Measurements from ENCODE around the gene TEX28. TPM values are rescaled to one million over a fixed set of nuclear protein-coding genes. Genes with fewer than 3 reads are reported as not detected.
A peak's percentile ranks its signal among the peaks of the same experiment; 100 is the strongest.

TEX28 gene
- total and polyA plus RNA-seq, 2 donors (not counting 1 experiment from before 2014, with no cell fraction given), result not detected

- H3K4me3 ChIP-seq (replicated peaks in 1 of 4; ENCODE audit: control extremely low read depth in 1 of 4, insufficient read depth in 1 of 4, low read depth in 3 of 4, low read length in 4 of 4), result no peak overlapping the region
- H3K27me3 ChIP-seq (ENCODE audit: control insufficient read depth, insufficient read depth, low read length), result no peaks in the 10 kb centered on the region
- no peak overlapping the region for H2AFZ ChIP-seq (ENCODE audit: low read length)
- H3K4me2 ChIP-seq (ENCODE audit: extremely low read depth, insufficient read depth, low read length), result no peak overlapping the region
- no peak for DNase-seq (ENCODE audit: low read depth in 2 of 2)
- no peak overlapping the region for H3K27ac ChIP-seq (ENCODE audit: insufficient read depth, low read length)
- no peak for TF ChIP-seq EZH2 (IDR thresholded peaks at IDR 0.05; ENCODE audit: low read length, missing control alignments)
- TF ChIP-seq CTCF (conservative IDR thresholded peaks at IDR 0.05 in 1 of 2, IDR thresholded peaks at IDR 0.05 in 1 of 2; ENCODE audit: low read depth in 1 of 2, low read length in 2 of 2), result no peak
- H4K20me1 ChIP-seq (ENCODE audit: control insufficient read depth, extremely low read depth, insufficient read depth, low read length), result no peaks in the 10 kb centered on the region
- no peaks in the 10 kb centered on the region for H3K36me3 ChIP-seq (ENCODE audit: control insufficient read depth, insufficient read depth, low read length)
- no peaks in the 10 kb centered on the region for H3K4me1 ChIP-seq (ENCODE audit: control insufficient read depth, extremely low read depth, insufficient read depth, low read length)
- H3K9me3 ChIP-seq (ENCODE audit: control insufficient read depth, insufficient read depth, low read depth, low read length), result no peaks in the 10 kb centered on the region
- H3K9ac ChIP-seq (ENCODE audit: insufficient read depth, low read length), result no peak overlapping the region
- H3K79me2 ChIP-seq (ENCODE audit: control insufficient read depth, insufficient read depth, low read length), result no peaks in the 10 kb centered on the region
Observed at GRCh38 chrX:154309041-154309775, 14.3 kb upstream of the TEX28 start.

- DNase-seq (ENCODE audit: low read depth in 2 of 2), result peak; percentile 11 to 28
- TF ChIP-seq EZH2 (IDR thresholded peaks at IDR 0.05; ENCODE audit: low read length, missing control alignments), result no peak
- peak; percentile 54 to 67 for TF ChIP-seq CTCF (conservative IDR thresholded peaks at IDR 0.05 in 1 of 2, IDR thresholded peaks at IDR 0.05 in 1 of 2; ENCODE audit: low read depth in 1 of 2, low read length in 2 of 2)
Observed at GRCh38 chrX:154308108-154308946, 13.4 kb upstream of the TEX28 start.

DNA sequence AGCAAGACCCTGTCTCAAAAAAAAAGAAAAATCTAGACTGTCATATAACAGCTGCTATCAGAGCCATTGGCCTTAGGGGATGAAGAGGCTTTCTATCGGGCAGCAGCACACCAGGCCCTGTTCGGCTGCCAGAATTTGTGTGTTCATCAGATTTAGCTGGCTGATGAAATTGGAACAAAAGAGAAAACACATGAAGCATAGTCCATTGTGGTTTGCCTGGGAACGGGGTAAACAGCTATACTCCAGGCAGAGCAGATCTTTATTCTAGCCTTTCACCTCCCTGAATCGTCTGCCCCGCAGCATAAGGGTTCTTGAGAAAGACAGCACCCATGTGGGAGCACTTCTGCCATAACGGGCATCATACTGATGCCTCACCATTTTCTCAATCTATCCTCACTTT is 12.3 kb upstream of the TEX28 start:
- Histone ChIP-seq H3K9me3 (ENCODE audit: control insufficient read depth, insufficient read depth, low read depth, low read length) (no peaks in the 10 kb centered on the region), H3K9ac (ENCODE audit: insufficient read depth, low read length) (no peak overlapping the region), H3K79me2 (ENCODE audit: control insufficient read depth, insufficient read depth, low read length) (no peaks in the 10 kb centered on the region), H2AFZ (ENCODE audit: low read length) (no peak overlapping the region), H4K20me1 (ENCODE audit: control insufficient read depth, extremely low read depth, insufficient read depth, low read length) (no peaks in the 10 kb centered on the region), H3K4me1 (ENCODE audit: control insufficient read depth, extremely low read depth, insufficient read depth, low read length) (no peaks in the 10 kb centered on the region), H3K36me3 (ENCODE audit: control insufficient read depth, insufficient read depth, low read length) (no peaks in the 10 kb centered on the region), H3K4me2 (ENCODE audit: extremely low read depth, insufficient read depth, low read length) (no peak overlapping the region), H3K27ac (ENCODE audit: insufficient read depth, low read length) (no peak overlapping the region), H3K4me3 (replicated peaks in 1 of 4; ENCODE audit: control extremely low read depth in 1 of 4, insufficient read depth in 1 of 4, low read depth in 3 of 4, low read length in 4 of 4) (no peak overlapping the region), H3K27me3 (ENCODE audit: control insufficient read depth, insufficient read depth, low read length) (no peaks in the 10 kb centered on the region)
- DNase-seq (ENCODE audit: low read depth in 2 of 2), result no peak
- TF ChIP-seq EZH2 (IDR thresholded peaks at IDR 0.05; ENCODE audit: low read length, missing control alignments) (no peak), CTCF (conservative IDR thresholded peaks at IDR 0.05 in 1 of 2, IDR thresholded peaks at IDR 0.05 in 1 of 2; ENCODE audit: low read depth in 1 of 2, low read length in 2 of 2) (no peak)

More at GRCh38 chrX:154308108-154308946, 13.4 kb upstream of the TEX28 start:
- Histone ChIP-seq H4K20me1 (ENCODE audit: control insufficient read depth, extremely low read depth, insufficient read depth, low read length) (no peaks in the 10 kb centered on the region), H3K9ac (ENCODE audit: insufficient read depth, low read length) (no peak overlapping the region), H3K27ac (ENCODE audit: insufficient read depth, low read length) (no peak overlapping the region), H3K4me2 (ENCODE audit: extremely low read depth, insufficient read depth, low read length) (no peak overlapping the region), H3K79me2 (ENCODE audit: control insufficient read depth, insufficient read depth, low read length) (no peaks in the 10 kb centered on the region), H3K27me3 (ENCODE audit: control insufficient read depth, insufficient read depth, low read length) (no peaks in the 10 kb centered on the region), H3K4me3 (replicated peaks in 1 of 4; ENCODE audit: control extremely low read depth in 1 of 4, insufficient read depth in 1 of 4, low read depth in 3 of 4, low read length in 4 of 4) (no peak overlapping the region), H2AFZ (ENCODE audit: low read length) (no peak overlapping the region), H3K36me3 (ENCODE audit: control insufficient read depth, insufficient read depth, low read length) (no peaks in the 10 kb centered on the region), H3K9me3 (ENCODE audit: control insufficient read depth, insufficient read depth, low read depth, low read length) (no peaks in the 10 kb centered on the region), H3K4me1 (ENCODE audit: control insufficient read depth, extremely low read depth, insufficient read depth, low read length) (no peaks in the 10 kb centered on the region)
